ENCODE measurements around the gene TBCEL. TPM values are rescaled to one million over a fixed set of nuclear protein-coding genes. Genes with fewer than 3 reads are reported as not detected.

TBCEL gene
- total RNA-seq, 1 donor from 2014 or later = 19.7 TPM

GRCh38 chr11:121071846-121072450 lies 48.0 kb downstream of the TBCEL start:
- Mint-ChIP-seq H3K9me3 (peaks cover 3% of the 10 kb centered on the region), H3K4me1 (peaks cover 19% of the 10 kb centered on the region), H3K27ac (ENCODE audit: unreplicated experiment) (peak overlapping the region; percentile 98), H3K36me3 (ENCODE audit: low read depth) (peaks cover 17% of the 10 kb centered on the region), H3K27me3 (ENCODE audit: low read depth) (no peaks in the 10 kb centered on the region), H3K4me3 (peak overlapping the region; percentile 1)
- no peak for TF ChIP-seq CTCF (conservative IDR thresholded peaks at IDR 0.05)
- DNase-seq (ENCODE audit: low read depth, low spot score) = peak; percentile 22

GRCh38 chr11:121081321-121081720 lies 57.4 kb downstream of the TBCEL start:
- Mint-ChIP-seq H3K36me3 (ENCODE audit: low read depth) (no peaks in the 10 kb centered on the region), H3K9me3 (no peaks in the 10 kb centered on the region), H3K27me3 (ENCODE audit: low read depth) (no peaks in the 10 kb centered on the region), H3K27ac (ENCODE audit: unreplicated experiment) (no peak overlapping the region), H3K4me1 (peaks cover 14% of the 10 kb centered on the region), H3K4me3 (no peak overlapping the region)
- TF ChIP-seq CTCF (conservative IDR thresholded peaks at IDR 0.05) = no peak
- DNase-seq (ENCODE audit: low read depth, low spot score) = no peak

GRCh38 chr11:121082219-121082618 lies 58.3 kb downstream of the TBCEL start:
- Mint-ChIP-seq H3K27ac (ENCODE audit: unreplicated experiment) (peak overlapping the region; percentile 6), H3K4me1 (peaks cover 14% of the 10 kb centered on the region), H3K4me3 (no peak overlapping the region), H3K36me3 (ENCODE audit: low read depth) (peaks cover 5% of the 10 kb centered on the region), H3K9me3 (no peaks in the 10 kb centered on the region), H3K27me3 (ENCODE audit: low read depth) (no peaks in the 10 kb centered on the region)
- TF ChIP-seq CTCF (conservative IDR thresholded peaks at IDR 0.05) = no peak
- DNase-seq (ENCODE audit: low read depth, low spot score) = no peak

GRCh38 chr11:121082670-121083069 lies 58.8 kb downstream of the TBCEL start:
- H3K27me3 Mint-ChIP-seq (ENCODE audit: low read depth) = no peaks in the 10 kb centered on the region
- TF ChIP-seq CTCF (conservative IDR thresholded peaks at IDR 0.05) = no peak
- H3K9me3 Mint-ChIP-seq = no peaks in the 10 kb centered on the region
- no peak overlapping the region for H3K4me3 Mint-ChIP-seq
- peaks cover 14% of the 10 kb centered on the region for H3K4me1 Mint-ChIP-seq
- H3K36me3 Mint-ChIP-seq (ENCODE audit: low read depth) = peaks cover 5% of the 10 kb centered on the region
- no peak overlapping the region for H3K27ac Mint-ChIP-seq (ENCODE audit: unreplicated experiment)
- DNase-seq (ENCODE audit: low read depth, low spot score) = peak; percentile 24

GRCh38 chr11:121086866-121087265 lies 63.0 kb downstream of the TBCEL start:
- DNase-seq (ENCODE audit: low read depth, low spot score) = no peak
- Mint-ChIP-seq H3K4me1 (peaks cover 14% of the 10 kb centered on the region), H3K9me3 (no peaks in the 10 kb centered on the region), H3K4me3 (no peak overlapping the region), H3K27me3 (ENCODE audit: low read depth) (no peaks in the 10 kb centered on the region), H3K36me3 (ENCODE audit: low read depth) (peaks cover 9% of the 10 kb centered on the region), H3K27ac (ENCODE audit: unreplicated experiment) (peak overlapping the region; percentile 10)
- TF ChIP-seq CTCF (conservative IDR thresholded peaks at IDR 0.05) = no peak

All from neural crest cell (in vitro differentiated cells).